GM18498 (cell line): Measurements from ENCODE around the gene ACY1.

Experiments used
- ATAC-seq: cut with Tn5 transposase; IDR thresholded peaks from one replicate; pipeline ENCODE4 v1.9.1; 2021; ENCODE audit warnings: mild to moderate bottlenecking, moderate library complexity; ENCODE audit not compliant: unreplicated experiment

Gene ACY1

GRCh38 chr3:51945926-51946705 lies 37.2 kb upstream of the ACY1 start:
- ATAC-seq, result no peak

GRCh38 chr3:51946796-51947195 lies 36.5 kb upstream of the ACY1 start:
- ATAC-seq, result no peak

- ATAC-seq, result no peak
Observed at GRCh38 chr3:51947215-51947900, 36.0 kb upstream of the ACY1 start.

- ATAC-seq, result no peak
Observed at GRCh38 chr3:51948016-51948580, 35.2 kb upstream of the ACY1 start.

GRCh38 chr3:51949121-51949520 lies 34.2 kb upstream of the ACY1 start:
- ATAC-seq, result no peak

GRCh38 chr3:51950899-51951298 lies 32.4 kb upstream of the ACY1 start:
- no peak for ATAC-seq

- no peak for ATAC-seq
Observed at GRCh38 chr3:51953445-51953844, 29.9 kb upstream of the ACY1 start.

GRCh38 chr3:51954105-51954504 lies 29.2 kb upstream of the ACY1 start:
- no peak for ATAC-seq

- no peak for ATAC-seq
Observed at GRCh38 chr3:51954713-51955112, 28.6 kb upstream of the ACY1 start.

- no peak for ATAC-seq
Observed at GRCh38 chr3:51955175-51955892, 28.0 kb upstream of the ACY1 start, which contains the start of gene GPR62. GPR62 (plus strand) TSS chr3:51955381; CDS start chr3:51955653, 272 bp downstream.

- ATAC-seq, result peak; percentile 60
Observed at GRCh38 chr3:51955893-51956770, 27.2 kb upstream of the ACY1 start.

- ATAC-seq, result no peak
Observed at GRCh38 chr3:51957520-51958205, 25.7 kb upstream of the ACY1 start.

- no peak for ATAC-seq
Observed at GRCh38 chr3:51958603-51959521, 24.5 kb upstream of the ACY1 start.

- no peak for ATAC-seq
Observed at GRCh38 chr3:51959651-51960050, 23.7 kb upstream of the ACY1 start.

- ATAC-seq, result no peak
Observed at GRCh38 chr3:51960386-51960785, 22.9 kb upstream of the ACY1 start.

GRCh38 chr3:51961011-51961410 lies 22.3 kb upstream of the ACY1 start:
- no peak for ATAC-seq

GRCh38 chr3:51961602-51962569 lies 21.4 kb upstream of the ACY1 start:
- no peak for ATAC-seq
